Natural killer cell (primary cell): ENCODE data around the gene RALGPS1. TPM values are rescaled to one million over a fixed set of nuclear protein-coding genes. Genes with fewer than 3 reads are reported as not detected.

Experiments
- ATAC-seq, 3 donors: fragments of 150-1000 bp in 2 of 3; fragments of 200-7000 bp in 1 of 3; cut with Tn5 transposase; 1 replicate in 1 of 3; 2 replicates in 2 of 3; pipeline ENCODE4 v1.10.0; 2021; ENCODE audit warnings: mild to moderate bottlenecking in 2 of 3, moderate library complexity in 2 of 3
- DNase-seq, 2 donors: peaks; one replicate each; pipeline versions ENCODE4 v3.0.0 to v3.0.0-alpha.2; 2013 to 2021; ENCODE audit warnings: mixed read lengths in 1 of 2
- H3K27ac ChIP-seq: one replicate; pipeline ENCODE4 v1.5.1; 2013; ENCODE audit warnings: mild to moderate bottlenecking, low read length
- H3K27me3 ChIP-seq: one replicate; pipeline ENCODE4 v1.6.1; 2013; ENCODE audit warnings: low read length; ENCODE audit not compliant: control insufficient read depth, insufficient read depth
- H3K36me3 ChIP-seq: one replicate; pipeline ENCODE4 v1.6.1; 2013; ENCODE audit warnings: low read length; ENCODE audit not compliant: control insufficient read depth, insufficient read depth
- H3K4me1 ChIP-seq: one replicate; pipeline ENCODE4 v1.6.1; 2013; ENCODE audit warnings: low read length; ENCODE audit not compliant: control insufficient read depth, insufficient read depth
- H3K4me3 ChIP-seq: one replicate; pipeline ENCODE4 v1.5.1; 2013; ENCODE audit warnings: low read length
- H3K9me3 ChIP-seq: one replicate; pipeline ENCODE4 v1.6.1; 2013; ENCODE audit warnings: low read length; ENCODE audit not compliant: control insufficient read depth, insufficient read depth
- H3K27ac Mint-ChIP-seq, 2 donors: one replicate each; pipeline ENCODE4 v1.8.0; 2022; ENCODE audit warnings: mild to moderate bottlenecking in 2 of 2, mixed read lengths in 2 of 2, moderate library complexity in 1 of 2
- H3K27me3 Mint-ChIP-seq, 2 donors: one replicate each; pipeline ENCODE4 v1.8.0; 2022; ENCODE audit warnings: low read depth in 2 of 2, mixed read lengths in 2 of 2
- H3K36me3 Mint-ChIP-seq: one replicate; pipeline ENCODE4 v1.8.0; 2022; ENCODE audit warnings: mixed read lengths
- H3K4me1 Mint-ChIP-seq, 2 donors: one replicate each; pipeline ENCODE4 v1.8.0; 2022; ENCODE audit warnings: mixed read lengths in 2 of 2
- H3K4me3 Mint-ChIP-seq: one replicate; pipeline ENCODE4 v1.8.0; 2022; ENCODE audit warnings: mild to moderate bottlenecking, moderate library complexity, mixed read lengths
- H3K9me3 Mint-ChIP-seq, 2 donors: one replicate each; pipeline ENCODE4 v1.8.0; 2022; ENCODE audit warnings: mixed read lengths in 2 of 2
- WGBS: methylation state at CpG from one replicate; pipeline ENCODE4 v1.1.7; 2013; ENCODE audit warnings: missing lambda C conversion rate; ENCODE audit not compliant: insufficient coverage; 5-methylcytosine and 5-hydroxymethylcytosine counted together
- intact Hi-C: fragments of 100-400 bp; cut with micrococcal nuclease; formaldehyde crosslinking; loops from one replicate; pipeline ENCODE4 v1.14.2; 2022
- total RNA-seq, 4 donors: library from RNA; stranded (reverse); fragments of 120-200 nt in 1 of 4; gene quantifications; one replicate each; pipeline versions ENCODE4 v1.2.3 to v1.2.4, GENCODE V29; 2013 to 2022
- TF ChIP-seq, protein P1 (sequence below): fragments of 200-600 bp; IDR thresholded peaks from one replicate; pipeline ENCODE4 v1.8.0; 2022; ENCODE audit warnings: antibody characterized with exemption

Gene RALGPS1
- total RNA-seq, 3 donors from 2014 or later (not counting 1 experiment from before 2014, with no cell fraction given), result 11.9 to 21.2 (median 13.2) TPM

DNA sequence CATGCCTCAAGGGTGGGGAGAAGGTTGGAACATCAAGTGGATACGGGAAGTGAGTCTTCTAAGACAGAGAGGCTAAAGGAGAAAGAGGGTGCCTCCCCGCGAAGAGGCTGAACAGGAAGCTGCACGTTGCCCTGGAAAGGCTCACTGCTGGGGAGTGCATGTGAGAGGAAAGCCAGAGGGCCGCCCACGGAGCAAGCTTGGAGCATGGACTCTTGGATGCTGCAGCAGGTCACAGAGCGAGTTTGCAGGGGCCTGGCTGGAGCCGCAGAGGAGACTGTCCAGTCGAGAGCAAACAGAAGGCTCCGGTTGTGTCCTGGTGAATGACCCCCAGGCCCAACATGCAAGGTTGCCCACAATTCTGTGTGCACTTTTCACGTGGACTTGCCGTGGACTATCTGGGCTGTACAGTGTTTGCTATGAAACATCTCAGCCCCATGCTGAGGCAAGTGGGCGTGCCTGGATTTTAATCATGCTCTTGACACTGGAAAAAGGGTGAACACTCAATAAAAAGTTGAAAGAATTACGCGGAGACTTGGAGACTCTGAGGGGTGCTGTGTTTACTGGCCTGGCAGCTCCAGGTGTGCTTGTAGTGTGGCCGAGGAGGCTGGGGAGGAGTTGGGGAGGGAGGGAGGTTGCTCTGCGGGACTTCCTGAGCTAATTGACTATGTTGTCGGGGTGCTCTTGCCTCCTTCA is 295.5 kb downstream of the RALGPS1 start:
- intact Hi-C loops, result no loop called here
- Histone ChIP-seq H3K9me3 (no peaks in the 10 kb centered on the region), H3K27me3 (no peaks in the 10 kb centered on the region), H3K4me1 (no peaks in the 10 kb centered on the region), H3K27ac (no peak overlapping the region), H3K4me3 (no peak overlapping the region), H3K36me3 (no peaks in the 10 kb centered on the region)
- 86% methylated on average over 18 of the region's 18 CpGs for WGBS
- Mint-ChIP-seq H3K36me3 (no peaks in the 10 kb centered on the region), H3K27ac (no peak overlapping the region), H3K27me3 (peaks cover 0 to 4% of the 10 kb centered on the region in 2 donors), H3K9me3 (no peaks in the 10 kb centered on the region), H3K4me1 (no peaks in the 10 kb centered on the region), H3K4me3 (no peak overlapping the region)
- no peak for DNase-seq
- ATAC-seq, result no peak
- TF ChIP-seq, protein P1, sequence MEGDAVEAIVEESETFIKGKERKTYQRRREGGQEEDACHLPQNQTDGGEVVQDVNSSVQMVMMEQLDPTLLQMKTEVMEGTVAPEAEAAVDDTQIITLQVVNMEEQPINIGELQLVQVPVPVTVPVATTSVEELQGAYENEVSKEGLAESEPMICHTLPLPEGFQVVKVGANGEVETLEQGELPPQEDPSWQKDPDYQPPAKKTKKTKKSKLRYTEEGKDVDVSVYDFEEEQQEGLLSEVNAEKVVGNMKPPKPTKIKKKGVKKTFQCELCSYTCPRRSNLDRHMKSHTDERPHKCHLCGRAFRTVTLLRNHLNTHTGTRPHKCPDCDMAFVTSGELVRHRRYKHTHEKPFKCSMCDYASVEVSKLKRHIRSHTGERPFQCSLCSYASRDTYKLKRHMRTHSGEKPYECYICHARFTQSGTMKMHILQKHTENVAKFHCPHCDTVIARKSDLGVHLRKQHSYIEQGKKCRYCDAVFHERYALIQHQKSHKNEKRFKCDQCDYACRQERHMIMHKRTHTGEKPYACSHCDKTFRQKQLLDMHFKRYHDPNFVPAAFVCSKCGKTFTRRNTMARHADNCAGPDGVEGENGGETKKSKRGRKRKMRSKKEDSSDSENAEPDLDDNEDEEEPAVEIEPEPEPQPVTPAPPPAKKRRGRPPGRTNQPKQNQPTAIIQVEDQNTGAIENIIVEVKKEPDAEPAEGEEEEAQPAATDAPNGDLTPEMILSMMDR, result no peak

GRCh38 chr9:127210851-127211730 is 296.5 kb downstream of the RALGPS1 start:
- Histone ChIP-seq H3K4me3 (no peak overlapping the region), H3K27me3 (no peaks in the 10 kb centered on the region), H3K9me3 (no peaks in the 10 kb centered on the region), H3K4me1 (no peaks in the 10 kb centered on the region), H3K27ac (no peak overlapping the region), H3K36me3 (no peaks in the 10 kb centered on the region)
- DNase-seq (no peak), ATAC-seq (no peak)
- peaks cover 0 to 4% of the 10 kb centered on the region in 2 donors for H3K27me3 Mint-ChIP-seq
- TF ChIP-seq, protein P1, result no peak
- H3K27ac Mint-ChIP-seq, result no peak overlapping the region
- H3K4me1 Mint-ChIP-seq, result no peaks in the 10 kb centered on the region
- H3K4me3 Mint-ChIP-seq, result no peak overlapping the region
- intact Hi-C loops, result no loop called here
- WGBS, result 92% methylated on average over 19 of the region's 20 CpGs
- no peaks in the 10 kb centered on the region for H3K36me3 Mint-ChIP-seq
- no peaks in the 10 kb centered on the region for H3K9me3 Mint-ChIP-seq

GRCh38 chr9:127211983-127212382 is 297.4 kb downstream of the RALGPS1 start:
- ATAC-seq (no peak), DNase-seq (no peak)
- peaks cover 0 to 4% of the 10 kb centered on the region in 2 donors for H3K27me3 Mint-ChIP-seq
- Histone ChIP-seq H3K27ac (no peak overlapping the region), H3K36me3 (no peaks in the 10 kb centered on the region), H3K9me3 (no peaks in the 10 kb centered on the region), H3K4me1 (no peaks in the 10 kb centered on the region), H3K27me3 (no peaks in the 10 kb centered on the region), H3K4me3 (no peak overlapping the region)
- intact Hi-C loops, result no loop called here
- 93% methylated on average over 11 of the region's 11 CpGs for WGBS
- TF ChIP-seq, protein P1, result no peak
- no peaks in the 10 kb centered on the region for H3K36me3 Mint-ChIP-seq
- no peaks in the 10 kb centered on the region for H3K4me1 Mint-ChIP-seq
- H3K4me3 Mint-ChIP-seq, result no peak overlapping the region
- no peaks in the 10 kb centered on the region for H3K9me3 Mint-ChIP-seq
- H3K27ac Mint-ChIP-seq, result no peak overlapping the region
